Mucosa of stomach (tissue), 1 donor: ENCODE data around the gene ZNF616.
A peak's percentile ranks its signal among the peaks of the same experiment; 100 is the strongest.

Experiments
- H3K27me3 ChIP-seq: one replicate; pipeline ENCODE4 v1.7.0; 2013; ENCODE audit warnings: mild to moderate bottlenecking, low read length; ENCODE audit not compliant: control insufficient read depth, insufficient read depth
- H3K36me3 ChIP-seq: one replicate; pipeline ENCODE4 v1.7.0; 2013; ENCODE audit warnings: low read length; ENCODE audit not compliant: control insufficient read depth, insufficient read depth
- H3K4me1 ChIP-seq: one replicate; pipeline ENCODE4 v1.7.0; 2013; ENCODE audit warnings: mild to moderate bottlenecking, low read length; ENCODE audit not compliant: control insufficient read depth, insufficient read depth
- H3K4me3 ChIP-seq: one replicate; pipeline ENCODE4 v1.7.0; 2013; ENCODE audit warnings: low read length
- H3K9ac ChIP-seq: one replicate; pipeline ENCODE4 v1.7.0; 2013; ENCODE audit warnings: mild to moderate bottlenecking, low read length, moderate library complexity
- H3K9me3 ChIP-seq: one replicate; pipeline ENCODE4 v1.7.0; 2013; ENCODE audit warnings: mild to moderate bottlenecking, low read length, moderate library complexity; ENCODE audit not compliant: control insufficient read depth
- donor health status: Pancreatic carcinoma.

Gene ZNF616

GRCh38 chr19:52139252-52140031 lies at the start of gene ZNF616:
Gene ZNF616 (minus strand): TSS chr19:52139938. CDS start chr19:52130512, 9,426 bp downstream.
- Histone ChIP-seq H3K27me3 (no peaks in the 10 kb centered on the region), H3K4me1 (peaks cover 13% of the 10 kb centered on the region), H3K9me3 (peaks cover 10% of the 10 kb centered on the region), H3K4me3 (peak within 1 kb of the TSS; percentile 76), H3K36me3 (no peaks in the 10 kb centered on the region), H3K9ac (peak within 1 kb of the TSS; percentile 88)

DNA sequence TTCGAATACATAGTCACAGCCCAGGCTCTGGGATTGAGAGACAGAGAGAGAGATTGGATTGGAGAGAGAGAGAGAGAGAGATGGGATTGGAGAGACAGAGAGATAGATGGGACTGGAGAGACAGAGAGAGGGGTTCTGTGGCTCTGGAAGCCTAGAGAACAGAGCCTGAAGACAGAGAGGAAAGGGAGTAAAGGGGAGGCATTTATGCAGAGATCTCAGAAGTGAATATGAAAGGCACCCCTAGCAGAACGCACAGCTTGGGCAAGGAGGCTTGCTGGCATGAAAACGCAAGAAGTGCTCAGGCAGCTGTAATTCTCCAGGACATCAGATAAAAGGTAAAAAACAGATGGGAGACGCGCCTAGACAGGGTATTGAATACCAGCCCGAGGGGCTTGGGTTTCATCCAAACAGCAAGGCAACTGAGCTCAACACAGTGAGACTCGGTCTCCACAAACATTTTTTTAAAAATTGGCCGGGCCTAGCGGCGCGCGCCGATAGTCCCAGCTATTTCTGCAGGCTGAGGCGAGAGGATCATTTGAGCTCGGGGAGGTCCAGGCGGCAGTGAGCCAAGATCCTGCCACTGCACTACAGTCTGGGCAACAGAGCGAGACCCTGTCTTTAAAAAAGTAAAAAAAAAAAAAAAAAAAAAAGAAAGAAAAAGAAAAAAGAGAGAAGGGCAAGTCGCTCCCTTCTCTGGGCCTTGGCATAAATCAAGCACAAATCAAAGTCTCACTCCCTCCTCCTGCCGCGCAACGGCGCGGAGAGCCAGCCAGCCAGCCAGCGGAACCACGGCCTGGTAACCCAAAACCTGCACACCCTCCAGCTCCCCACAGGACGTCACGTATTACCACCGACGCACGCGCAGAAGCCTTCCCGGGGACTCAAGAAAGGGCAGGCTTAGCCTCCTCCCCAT lies 49.3 kb upstream of the ZNF616 start:
- peaks cover 23% of the 10 kb centered on the region for H3K4me1 ChIP-seq
- peak overlapping the region; percentile 25 for H3K4me3 ChIP-seq
- H3K9me3 ChIP-seq: no peaks in the 10 kb centered on the region
- peak overlapping the region; percentile 51 for H3K9ac ChIP-seq
- no peaks in the 10 kb centered on the region for H3K27me3 ChIP-seq
- no peaks in the 10 kb centered on the region for H3K36me3 ChIP-seq

GRCh38 chr19:52187407-52187806 lies 47.7 kb upstream of the ZNF616 start:
- H3K9me3 ChIP-seq: no peaks in the 10 kb centered on the region
- no peaks in the 10 kb centered on the region for H3K36me3 ChIP-seq
- no peak overlapping the region for H3K4me3 ChIP-seq
- peaks cover 23% of the 10 kb centered on the region for H3K4me1 ChIP-seq
- H3K9ac ChIP-seq: no peak overlapping the region
- H3K27me3 ChIP-seq: no peaks in the 10 kb centered on the region

DNA sequence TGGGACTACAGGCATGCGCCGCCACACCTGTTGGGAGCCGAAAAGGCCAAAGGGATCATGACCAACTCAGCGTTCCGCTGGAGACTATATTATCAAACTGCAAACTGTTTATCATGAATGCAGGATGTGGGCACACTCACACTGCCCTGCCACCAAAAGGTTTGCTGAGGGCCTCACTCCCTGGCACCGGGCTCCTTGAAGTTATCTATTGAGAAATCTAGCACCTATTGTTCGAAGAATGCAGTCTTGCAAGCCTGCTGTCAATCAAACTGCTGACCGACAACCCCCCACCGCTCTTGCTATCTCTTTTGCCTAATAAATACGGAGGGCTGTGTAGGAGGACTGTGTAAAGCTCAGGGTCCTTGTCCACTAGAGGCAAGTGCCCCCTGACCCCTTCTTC lies 36.8 kb upstream of the ZNF616 start:
- no peaks in the 10 kb centered on the region for H3K36me3 ChIP-seq
- no peak overlapping the region for H3K4me3 ChIP-seq
- no peaks in the 10 kb centered on the region for H3K27me3 ChIP-seq
- H3K9me3 ChIP-seq: no peaks in the 10 kb centered on the region
- H3K4me1 ChIP-seq: no peaks in the 10 kb centered on the region
- H3K9ac ChIP-seq: no peak overlapping the region

GRCh38 chr19:52172347-52172746 lies 32.6 kb upstream of the ZNF616 start:
- Histone ChIP-seq H3K4me3 (no peak overlapping the region), H3K36me3 (peaks cover 7% of the 10 kb centered on the region), H3K9me3 (no peaks in the 10 kb centered on the region), H3K9ac (no peak overlapping the region), H3K27me3 (no peaks in the 10 kb centered on the region), H3K4me1 (peaks cover 5% of the 10 kb centered on the region)

DNA sequence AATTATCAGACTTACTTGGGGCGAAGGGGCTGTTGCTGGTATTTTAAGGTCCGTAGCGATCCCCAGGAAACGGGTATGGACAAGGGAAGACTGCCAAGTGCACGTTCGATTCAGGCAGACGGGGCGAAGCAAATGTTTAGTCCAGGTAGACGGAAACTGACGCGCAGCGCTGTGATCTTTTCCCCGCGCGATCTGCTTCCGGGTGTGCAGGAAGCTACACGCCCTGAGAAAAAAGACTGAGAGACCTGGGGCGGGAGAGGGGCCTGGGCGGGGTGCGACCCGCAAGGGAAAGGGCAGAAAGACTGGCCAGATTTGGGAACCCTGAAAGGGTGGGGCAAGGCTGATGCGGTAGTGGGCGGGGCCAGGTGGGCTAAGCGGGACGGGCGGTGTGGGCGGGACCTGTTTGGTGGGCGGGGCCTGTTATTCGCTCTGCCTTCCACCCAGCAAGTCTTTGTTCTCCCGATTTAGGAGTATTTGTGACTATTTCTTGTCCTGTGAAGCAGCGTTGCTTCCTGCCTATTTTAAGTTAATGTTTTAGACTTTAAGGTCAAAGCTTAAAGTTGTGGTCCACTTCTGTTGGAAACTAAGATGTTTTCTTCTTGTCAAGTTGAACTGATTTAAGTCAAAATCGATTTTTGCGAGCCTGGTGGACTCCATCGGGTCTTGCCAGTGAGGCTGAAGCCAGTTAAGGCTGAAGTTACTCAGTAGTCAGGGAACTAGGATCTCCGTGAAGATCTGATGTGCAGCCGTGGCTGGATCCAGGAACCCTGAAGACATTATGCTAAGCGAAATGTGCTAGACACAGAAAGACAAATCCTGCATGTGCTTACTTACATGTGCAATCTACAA lies 31.8 kb upstream of the ZNF616 start, which contains the start of gene ZNF836:
Gene ZNF836, minus strand, starts transcription at position 301 of the 849 bp plus-strand sequence. CDS start 3,549 bp downstream, outside the sequence.
- Histone ChIP-seq H3K9ac (peak within 1 kb of the TSS; percentile 96), H3K9me3 (no peaks in the 10 kb centered on the region), H3K36me3 (peaks cover 7% of the 10 kb centered on the region), H3K4me3 (peak within 1 kb of the TSS; percentile 83), H3K4me1 (peaks cover 5% of the 10 kb centered on the region), H3K27me3 (no peaks in the 10 kb centered on the region)

- peaks cover 5% of the 10 kb centered on the region for H3K4me1 ChIP-seq
- H3K4me3 ChIP-seq: peak overlapping the region; percentile 83
- H3K27me3 ChIP-seq: no peaks in the 10 kb centered on the region
- no peaks in the 10 kb centered on the region for H3K9me3 ChIP-seq
- peak overlapping the region; percentile 96 for H3K9ac ChIP-seq
- peaks cover 7% of the 10 kb centered on the region for H3K36me3 ChIP-seq
Measured at GRCh38 chr19:52170863-52171320, 31.2 kb upstream of the ZNF616 start.

DNA sequence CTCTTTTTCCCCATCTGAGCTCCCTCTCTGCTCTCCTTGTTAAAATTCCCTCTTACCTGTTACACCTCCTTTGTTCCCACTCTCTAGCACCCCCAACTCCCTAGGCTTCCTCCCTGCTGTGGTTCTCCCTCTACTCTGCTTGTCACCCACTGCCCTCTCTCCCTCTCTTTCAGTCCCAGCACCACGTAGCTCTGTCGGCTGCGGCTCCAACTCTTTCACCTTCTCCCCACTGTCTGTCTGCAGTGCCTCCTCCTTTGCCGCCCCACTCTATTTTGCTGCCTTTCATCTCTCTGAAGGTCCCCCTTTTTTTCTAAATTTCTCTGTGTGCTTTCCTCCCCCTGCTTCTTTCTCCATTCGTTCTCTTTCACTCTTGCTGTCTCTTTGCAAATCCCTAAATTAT lies 30.6 kb upstream of the ZNF616 start:
- no peaks in the 10 kb centered on the region for H3K27me3 ChIP-seq
- peaks cover 5% of the 10 kb centered on the region for H3K4me1 ChIP-seq
- peak overlapping the region; percentile 83 for H3K4me3 ChIP-seq
- no peaks in the 10 kb centered on the region for H3K9me3 ChIP-seq
- peak overlapping the region; percentile 96 for H3K9ac ChIP-seq
- H3K36me3 ChIP-seq: peaks cover 7% of the 10 kb centered on the region

DNA sequence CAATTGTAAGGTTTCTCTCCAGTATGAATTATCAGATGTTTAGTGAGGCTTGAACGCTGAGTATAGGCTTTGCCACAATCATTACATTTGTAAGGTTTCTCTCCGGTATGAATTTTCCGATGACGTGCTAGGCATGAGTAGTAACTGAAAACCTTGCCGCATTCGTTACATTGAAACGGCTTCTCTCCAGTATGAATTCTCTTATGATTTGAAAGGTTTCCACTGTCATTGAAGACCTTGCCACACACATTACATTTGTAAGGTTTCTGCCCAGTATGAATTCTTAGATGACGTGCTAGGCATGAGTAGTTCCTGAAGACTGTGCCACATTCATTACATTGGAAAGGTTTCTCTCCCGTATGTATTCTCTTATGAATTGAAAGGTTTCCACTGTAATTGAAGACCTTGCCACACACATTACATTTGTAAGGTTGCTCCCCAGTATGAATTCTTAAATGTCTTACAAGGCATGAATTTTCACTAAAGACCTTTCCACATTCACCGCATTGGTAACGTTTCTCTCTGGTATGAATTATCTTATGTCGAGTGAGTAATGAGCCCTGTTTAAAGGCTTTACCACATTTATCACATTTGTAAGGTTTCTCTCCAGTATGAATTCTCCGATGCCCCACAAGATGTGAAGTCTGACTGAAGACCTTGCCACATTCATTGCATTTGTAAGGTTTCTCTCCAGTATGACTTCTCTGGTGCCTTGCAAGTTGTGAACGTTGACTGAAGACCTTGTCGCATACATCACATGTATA lies 16.0 kb upstream of the ZNF616 start:
- no peak overlapping the region for H3K9ac ChIP-seq
- no peaks in the 10 kb centered on the region for H3K27me3 ChIP-seq
- no peaks in the 10 kb centered on the region for H3K36me3 ChIP-seq
- H3K9me3 ChIP-seq: peaks cover 16% of the 10 kb centered on the region
- H3K4me1 ChIP-seq: no peaks in the 10 kb centered on the region
- no peak overlapping the region for H3K4me3 ChIP-seq

- Histone ChIP-seq H3K4me1 (no peaks in the 10 kb centered on the region), H3K9me3 (no peaks in the 10 kb centered on the region), H3K36me3 (no peaks in the 10 kb centered on the region), H3K9ac (no peak overlapping the region), H3K4me3 (no peak overlapping the region), H3K27me3 (no peaks in the 10 kb centered on the region)
Measured at GRCh38 chr19:52148256-52148655, 8.5 kb upstream of the ZNF616 start.
